ENCODE measurements around the gene EFNA1. TPM values are rescaled to one million over a fixed set of nuclear protein-coding genes. Genes with fewer than 3 reads are reported as not detected.

Gene EFNA1
- total RNA-seq, 1 experiment from 2014 or later = not detected

GRCh38 chr1:155131856-155132255 is 4.2 kb downstream of the EFNA1 start:
- H3K4me2 ChIP-seq (ENCODE audit: low read depth, low read length, poor library complexity, severe bottlenecking) = no peak overlapping the region

GRCh38 chr1:155133799-155134281 is 6.2 kb downstream of the EFNA1 start:
- H3K27me3 ChIP-seq (ENCODE audit: low read length) = no peaks in the 10 kb centered on the region
- no peaks in the 10 kb centered on the region for H3K9me3 ChIP-seq (ENCODE audit: low read length)
- no peaks in the 10 kb centered on the region for H3K9me2 ChIP-seq (replicated peaks; ENCODE audit: insufficient read depth, low read length)
- DNase-seq = no peak
- peaks cover 19% of the 10 kb centered on the region for H3K79me2 ChIP-seq (ENCODE audit: low read length)
- no peak overlapping the region for H3K4me3 ChIP-seq (ENCODE audit: low read length)
- H3K27ac ChIP-seq (ENCODE audit: low read length) = no peak overlapping the region
- H3K4me2 ChIP-seq (ENCODE audit: low read depth, low read length, poor library complexity, severe bottlenecking) = no peak overlapping the region
- H3K4me1 ChIP-seq (ENCODE audit: low read length) = peaks cover 27% of the 10 kb centered on the region
- H4K20me1 ChIP-seq (ENCODE audit: insufficient read depth, low read depth, low read length) = no peaks in the 10 kb centered on the region
- H3K36me3 ChIP-seq (ENCODE audit: insufficient read depth, low read length) = peaks cover 4% of the 10 kb centered on the region; the same call in 1 of the 2 replicates
- no peak overlapping the region for H2AFZ ChIP-seq (ENCODE audit: low read length)
- 0 out of 2 replicates have a peak overlapping the region, but pooled peaks have one; percentile 84 for H3K9ac ChIP-seq (ENCODE audit: low read length)

More at GRCh38 chr1:155131856-155132255, 4.2 kb downstream of the EFNA1 start:
- H3K36me3 ChIP-seq (ENCODE audit: insufficient read depth, low read length) = no peaks in the 10 kb centered on the region
- no peaks in the 10 kb centered on the region for H4K20me1 ChIP-seq (ENCODE audit: insufficient read depth, low read depth, low read length)
- H3K9ac ChIP-seq (ENCODE audit: low read length) = no peak overlapping the region
- peaks cover 1% of the 10 kb centered on the region for H3K79me2 ChIP-seq (ENCODE audit: low read length)
- H2AFZ ChIP-seq (ENCODE audit: low read length) = no peak overlapping the region
- DNase-seq = no peak
- peaks cover 28% of the 10 kb centered on the region for H3K4me1 ChIP-seq (ENCODE audit: low read length)
- no peaks in the 10 kb centered on the region for H3K27me3 ChIP-seq (ENCODE audit: low read length)
- H3K9me3 ChIP-seq (ENCODE audit: low read length) = no peaks in the 10 kb centered on the region
- no peaks in the 10 kb centered on the region for H3K9me2 ChIP-seq (replicated peaks; ENCODE audit: insufficient read depth, low read length)
- H3K4me3 ChIP-seq (ENCODE audit: low read length) = no peak overlapping the region
- H3K27ac ChIP-seq (ENCODE audit: low read length) = no peak overlapping the region

- Histone ChIP-seq H3K79me2 (ENCODE audit: low read length) (peaks cover 20% of the 10 kb centered on the region), H3K9me2 (replicated peaks; ENCODE audit: insufficient read depth, low read length) (no peaks in the 10 kb centered on the region), H3K27ac (ENCODE audit: low read length) (no peak overlapping the region), H3K4me3 (ENCODE audit: low read length) (peak overlapping the region; percentile 73; the same call in 1 of the 2 replicates), H3K4me2 (ENCODE audit: low read depth, low read length, poor library complexity, severe bottlenecking) (peak overlapping the region; percentile 77), H3K36me3 (ENCODE audit: insufficient read depth, low read length) (peaks cover 4% of the 10 kb centered on the region; the same call in 1 of the 2 replicates), H3K27me3 (ENCODE audit: low read length) (no peaks in the 10 kb centered on the region), H3K9ac (ENCODE audit: low read length) (peak overlapping the region; percentile 84), H3K9me3 (ENCODE audit: low read length) (no peaks in the 10 kb centered on the region), H4K20me1 (ENCODE audit: insufficient read depth, low read depth, low read length) (no peaks in the 10 kb centered on the region), H2AFZ (ENCODE audit: low read length) (no peak overlapping the region), H3K4me1 (ENCODE audit: low read length) (peaks cover 30% of the 10 kb centered on the region)
- DNase-seq = no peak
These were observed 6.6 kb downstream of the EFNA1 start for GRCh38 chr1:155134322-155134721.

GRCh38 chr1:155134880-155135414 is 7.3 kb downstream of the EFNA1 start:
- 0 out of 2 replicates have a peak overlapping the region, but pooled peaks have one; percentile 33 for H2AFZ ChIP-seq (ENCODE audit: low read length)
- peak; percentile 66 for DNase-seq
- H3K9me2 ChIP-seq (replicated peaks; ENCODE audit: insufficient read depth, low read length) = no peaks in the 10 kb centered on the region
- H3K4me1 ChIP-seq (ENCODE audit: low read length) = peaks cover 36% of the 10 kb centered on the region
- peak overlapping the region; percentile 73 for H3K4me3 ChIP-seq (ENCODE audit: low read length)
- no peaks in the 10 kb centered on the region for H4K20me1 ChIP-seq (ENCODE audit: insufficient read depth, low read depth, low read length)
- H3K36me3 ChIP-seq (ENCODE audit: insufficient read depth, low read length) = peaks cover 4% of the 10 kb centered on the region; the same call in 1 of the 2 replicates
- H3K79me2 ChIP-seq (ENCODE audit: low read length) = peaks cover 26% of the 10 kb centered on the region
- no peaks in the 10 kb centered on the region for H3K27me3 ChIP-seq (ENCODE audit: low read length)
- H3K9ac ChIP-seq (ENCODE audit: low read length) = peak overlapping the region; percentile 84
- peak overlapping the region; percentile 77 for H3K4me2 ChIP-seq (ENCODE audit: low read depth, low read length, poor library complexity, severe bottlenecking)
- H3K9me3 ChIP-seq (ENCODE audit: low read length) = no peaks in the 10 kb centered on the region
- peak overlapping the region; percentile 10; the same call in 1 of the 2 replicates for H3K27ac ChIP-seq (ENCODE audit: low read length)

- Histone ChIP-seq H3K4me3 (ENCODE audit: low read length) (peak within 1 kb of the TSS; percentile 73), H3K79me2 (ENCODE audit: low read length) (peaks cover 29% of the 10 kb centered on the region), H3K9ac (ENCODE audit: low read length) (peak within 1 kb of the TSS; percentile 84), H3K36me3 (ENCODE audit: insufficient read depth, low read length) (peaks cover 4% of the 10 kb centered on the region; the same call in 1 of the 2 replicates), H3K27ac (ENCODE audit: low read length) (peak within 1 kb of the TSS; percentile 80), H3K4me1 (ENCODE audit: low read length) (peaks cover 37% of the 10 kb centered on the region), H3K9me2 (replicated peaks; ENCODE audit: insufficient read depth, low read length) (no peaks in the 10 kb centered on the region), H3K27me3 (ENCODE audit: low read length) (no peaks in the 10 kb centered on the region), H3K9me3 (ENCODE audit: low read length) (no peaks in the 10 kb centered on the region), H4K20me1 (ENCODE audit: insufficient read depth, low read depth, low read length) (no peaks in the 10 kb centered on the region), H3K4me2 (ENCODE audit: low read depth, low read length, poor library complexity, severe bottlenecking) (peak within 1 kb of the TSS; percentile 77), H2AFZ (ENCODE audit: low read length) (peak within 1 kb of the TSS; percentile 67; the same call in 1 of the 2 replicates)
- DNase-seq = peak; percentile 98
These were observed 7.8 kb downstream of the EFNA1 start, which contains the start of gene SLC50A1 for GRCh38 chr1:155135415-155136028. Gene SLC50A1 (plus strand): TSS chr1:155135852. CDS start chr1:155135912, 60 bp downstream.

- H3K9me2 ChIP-seq (replicated peaks; ENCODE audit: insufficient read depth, low read length) = no peaks in the 10 kb centered on the region
- peaks cover 29% of the 10 kb centered on the region for H3K79me2 ChIP-seq (ENCODE audit: low read length)
- peak overlapping the region; percentile 77 for H3K4me2 ChIP-seq (ENCODE audit: low read depth, low read length, poor library complexity, severe bottlenecking)
- peak overlapping the region; percentile 80 for H3K27ac ChIP-seq (ENCODE audit: low read length)
- H3K9ac ChIP-seq (ENCODE audit: low read length) = peak overlapping the region; percentile 84
- H3K27me3 ChIP-seq (ENCODE audit: low read length) = no peaks in the 10 kb centered on the region
- peak; percentile 63 for DNase-seq
- no peaks in the 10 kb centered on the region for H4K20me1 ChIP-seq (ENCODE audit: insufficient read depth, low read depth, low read length)
- no peak overlapping the region for H2AFZ ChIP-seq (ENCODE audit: low read length)
- H3K36me3 ChIP-seq (ENCODE audit: insufficient read depth, low read length) = peaks cover 4% of the 10 kb centered on the region; the same call in 1 of the 2 replicates
- H3K4me3 ChIP-seq (ENCODE audit: low read length) = peak overlapping the region; percentile 73
- peaks cover 39% of the 10 kb centered on the region for H3K4me1 ChIP-seq (ENCODE audit: low read length)
- no peaks in the 10 kb centered on the region for H3K9me3 ChIP-seq (ENCODE audit: low read length)
These were observed 9.1 kb downstream of the EFNA1 start for GRCh38 chr1:155136748-155137147.

- Histone ChIP-seq H3K9me2 (replicated peaks; ENCODE audit: insufficient read depth, low read length) (no peaks in the 10 kb centered on the region), H4K20me1 (ENCODE audit: insufficient read depth, low read depth, low read length) (no peaks in the 10 kb centered on the region), H3K27me3 (ENCODE audit: low read length) (no peaks in the 10 kb centered on the region), H3K4me1 (ENCODE audit: low read length) (peaks cover 39% of the 10 kb centered on the region), H3K4me3 (ENCODE audit: low read length) (peak overlapping the region; percentile 73), H3K27ac (ENCODE audit: low read length) (peak overlapping the region; percentile 80), H2AFZ (ENCODE audit: low read length) (no peak overlapping the region), H3K4me2 (ENCODE audit: low read depth, low read length, poor library complexity, severe bottlenecking) (peak overlapping the region; percentile 77), H3K9me3 (ENCODE audit: low read length) (no peaks in the 10 kb centered on the region), H3K79me2 (ENCODE audit: low read length) (peaks cover 29% of the 10 kb centered on the region), H3K36me3 (ENCODE audit: insufficient read depth, low read length) (peaks cover 4% of the 10 kb centered on the region; the same call in 1 of the 2 replicates), H3K9ac (ENCODE audit: low read length) (peak overlapping the region; percentile 84)
- no peak for DNase-seq
These were observed 9.7 kb downstream of the EFNA1 start for GRCh38 chr1:155137154-155137949.
